Panc1 (cell line): ENCODE measurements around the gene CHST11. TPM values are rescaled to one million over a fixed set of nuclear protein-coding genes. Genes with fewer than 3 reads are reported as not detected.

Experiments
- ATAC-seq: fragments of 200-7000 bp; cut with Tn5 transposase; 2 replicates; pipeline ENCODE4 v1.9.1; 2020; ENCODE audit warnings: mild to moderate bottlenecking, moderate library complexity
- BruUV-seq: library from RNA; stranded (reverse); fragments of 400-500 nt; replicated peaks from 2 replicates; lab custom pipeline; 2021; lab: Mats Ljungman, UMichigan
- CTCF ChIA-PET: fragments of 300-600 bp; sonication (Branson Sonifier 250); formaldehyde crosslinking; loops from one replicate; lab custom pipeline; 2022; ENCODE audit warnings: antibody characterized with exemption; lab: Charles Lee
- POLR2A ChIA-PET: fragments of 300-600 bp; sonication (Branson Sonifier 250); formaldehyde crosslinking; loops from one replicate; lab custom pipeline; 2022; ENCODE audit warnings: antibody characterized with exemption; lab: Charles Lee
- DNase-seq: peaks from one replicate; pipeline ENCODE4 v3.0.0-alpha.2; 2010; ENCODE audit warnings: low read depth, low spot score
- H3K27ac ChIP-seq: 2 replicates; pipeline ENCODE4 v1.5.1; 2011; ENCODE audit warnings: mild to moderate bottlenecking, low read length, inconsistent platforms
- H3K27me3 ChIP-seq: fragments of 200-500 bp; sonication (Bioruptor generic); 2 replicates; pipeline ENCODE4 v1.6.0; 2014; ENCODE audit warnings: low read length, inconsistent platforms; ENCODE audit not compliant: control insufficient read depth, insufficient read depth
- H3K36me3 ChIP-seq: fragments of 200-500 bp; sonication (Bioruptor generic); 2 replicates; pipeline ENCODE4 v1.5.1; 2014; ENCODE audit warnings: inconsistent platforms, mild to moderate bottlenecking, low read length, moderate library complexity; ENCODE audit not compliant: control insufficient read depth, insufficient read depth
- H3K4me1 ChIP-seq: 2 replicates; pipeline ENCODE4 v1.5.1; 2011; ENCODE audit warnings: inconsistent platforms, mild to moderate bottlenecking, low read length, moderate library complexity; ENCODE audit not compliant: control insufficient read depth, insufficient read depth
- H3K4me3 ChIP-seq, 2 experiments: 2 replicates each; pipeline ENCODE4 v1.5.1; 2011 to 2012; ENCODE audit warnings: low read depth in 2 of 2, low read length in 2 of 2, mild to moderate bottlenecking in 2 of 2, inconsistent platforms in 1 of 2, moderate library complexity in 1 of 2
- H3K9me3 ChIP-seq: fragments of 200-500 bp; sonication (Bioruptor generic); 2 replicates; pipeline ENCODE4 v1.5.1; 2014; ENCODE audit warnings: low read depth, mild to moderate bottlenecking, inconsistent platforms, low read length, moderate library complexity; ENCODE audit not compliant: control insufficient read depth, insufficient read depth
- POLR2AphosphoS5 ChIP-seq: IDR thresholded peaks from 2 replicates; pipeline ENCODE4 v1.6.1; 2012; ENCODE audit warnings: mild to moderate bottlenecking, low read depth, low read length, moderate library complexity
- SIN3A ChIP-seq: IDR thresholded peaks from 2 replicates; pipeline ENCODE4 v1.6.1; 2012; ENCODE audit warnings: low read depth, mild to moderate bottlenecking, low read length, moderate library complexity, borderline replicate concordance; ENCODE audit not compliant: insufficient read depth
- TCF7L2 ChIP-seq: IDR thresholded peaks from 2 replicates; pipeline ENCODE4 v1.6.1; 2011; ENCODE audit warnings: mild to moderate bottlenecking, low read depth, low read length, inconsistent platforms
- in situ Hi-C: cut with HindIII; loops from 2 replicates; pipeline ENCODE4 v1.10.0; 2016; ENCODE audit warnings: low sequenced_read_pairs, low pct_unique_long_range_greater_than_20kb
- intact Hi-C: fragments of 100-400 bp; cut with micrococcal nuclease; formaldehyde crosslinking; loops from one replicate; pipeline ENCODE4 v1.10.0; 2022; ENCODE audit not compliant: unreplicated experiment
- total RNA-seq: library from RNA; stranded (reverse); gene quantifications from one replicate; pipeline ENCODE4 v1.2.1, GENCODE V29; 2021; ENCODE audit not compliant: unreplicated experiment
- TF ChIP-seq, protein P1 (sequence below), 2 experiments: IDR thresholded peaks; 2 replicates each; pipeline ENCODE4 v1.6.1; 2011 to 2012; ENCODE audit warnings: low read depth in 2 of 2, control low read depth in 1 of 2, low read length in 1 of 2, mild to moderate bottlenecking in 1 of 2, moderate library complexity in 1 of 2; ENCODE audit not compliant: insufficient read depth in 1 of 2
- TF ChIP-seq, protein P2 (sequence below): fragments of 450-650 bp; IDR thresholded peaks from 2 replicates; pipeline ENCODE4 v1.5.1; 2017; ENCODE audit warnings: mild to moderate bottlenecking

The CHST11 gene
- total RNA-seq, 1 experiment from 2014 or later, result 11.4 TPM

DNA sequence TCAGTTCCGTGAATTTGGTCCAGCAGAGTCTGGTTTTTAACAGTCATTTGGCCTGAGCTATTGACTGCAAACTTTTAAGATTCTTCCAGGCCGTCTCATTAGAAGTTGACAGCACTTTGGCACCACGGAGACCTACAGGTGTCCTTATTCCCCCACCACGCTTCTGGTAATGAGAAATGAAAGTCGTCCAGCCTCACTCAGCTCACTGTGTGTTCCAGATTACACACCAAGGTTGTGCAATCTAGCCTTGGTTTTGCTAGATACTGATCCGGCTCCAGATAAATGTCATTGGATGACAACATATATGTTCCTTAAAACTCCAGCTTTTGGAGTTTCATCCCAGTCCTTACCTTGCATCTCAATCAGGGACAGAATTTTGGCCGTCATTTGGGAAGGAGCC is 210.4 kb downstream of the CHST11 start:
- Histone ChIP-seq H3K27ac (no peak overlapping the region), H3K9me3 (no peaks in the 10 kb centered on the region), H3K27me3 (no peaks in the 10 kb centered on the region), H3K4me1 (peaks cover 14% of the 10 kb centered on the region), H3K4me3 (no peak overlapping the region), H3K36me3 (no peaks in the 10 kb centered on the region)
- ATAC-seq (no peak), DNase-seq (no peak)
- ChIA-PET CTCF (interaction anchor here (0.7 kb wide), 1 partner anchor 210 kb away, joined by 8 read pairs; no protein-coding TSS in a partner anchor), POLR2A (no interaction called here)
- TF ChIP-seq, protein P1, sequence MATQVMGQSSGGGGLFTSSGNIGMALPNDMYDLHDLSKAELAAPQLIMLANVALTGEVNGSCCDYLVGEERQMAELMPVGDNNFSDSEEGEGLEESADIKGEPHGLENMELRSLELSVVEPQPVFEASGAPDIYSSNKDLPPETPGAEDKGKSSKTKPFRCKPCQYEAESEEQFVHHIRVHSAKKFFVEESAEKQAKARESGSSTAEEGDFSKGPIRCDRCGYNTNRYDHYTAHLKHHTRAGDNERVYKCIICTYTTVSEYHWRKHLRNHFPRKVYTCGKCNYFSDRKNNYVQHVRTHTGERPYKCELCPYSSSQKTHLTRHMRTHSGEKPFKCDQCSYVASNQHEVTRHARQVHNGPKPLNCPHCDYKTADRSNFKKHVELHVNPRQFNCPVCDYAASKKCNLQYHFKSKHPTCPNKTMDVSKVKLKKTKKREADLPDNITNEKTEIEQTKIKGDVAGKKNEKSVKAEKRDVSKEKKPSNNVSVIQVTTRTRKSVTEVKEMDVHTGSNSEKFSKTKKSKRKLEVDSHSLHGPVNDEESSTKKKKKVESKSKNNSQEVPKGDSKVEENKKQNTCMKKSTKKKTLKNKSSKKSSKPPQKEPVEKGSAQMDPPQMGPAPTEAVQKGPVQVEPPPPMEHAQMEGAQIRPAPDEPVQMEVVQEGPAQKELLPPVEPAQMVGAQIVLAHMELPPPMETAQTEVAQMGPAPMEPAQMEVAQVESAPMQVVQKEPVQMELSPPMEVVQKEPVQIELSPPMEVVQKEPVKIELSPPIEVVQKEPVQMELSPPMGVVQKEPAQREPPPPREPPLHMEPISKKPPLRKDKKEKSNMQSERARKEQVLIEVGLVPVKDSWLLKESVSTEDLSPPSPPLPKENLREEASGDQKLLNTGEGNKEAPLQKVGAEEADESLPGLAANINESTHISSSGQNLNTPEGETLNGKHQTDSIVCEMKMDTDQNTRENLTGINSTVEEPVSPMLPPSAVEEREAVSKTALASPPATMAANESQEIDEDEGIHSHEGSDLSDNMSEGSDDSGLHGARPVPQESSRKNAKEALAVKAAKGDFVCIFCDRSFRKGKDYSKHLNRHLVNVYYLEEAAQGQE (IDR thresholded peaks at IDR 0.05; ENCODE audit: insufficient read depth in 1 of 2, low read depth in 2 of 2, low read length in 1 of 2), result no peak
- TF ChIP-seq SIN3A, result no peak
- TF ChIP-seq POLR2AphosphoS5, result no peak
- no peak for TF ChIP-seq TCF7L2
- TF ChIP-seq, protein P2, sequence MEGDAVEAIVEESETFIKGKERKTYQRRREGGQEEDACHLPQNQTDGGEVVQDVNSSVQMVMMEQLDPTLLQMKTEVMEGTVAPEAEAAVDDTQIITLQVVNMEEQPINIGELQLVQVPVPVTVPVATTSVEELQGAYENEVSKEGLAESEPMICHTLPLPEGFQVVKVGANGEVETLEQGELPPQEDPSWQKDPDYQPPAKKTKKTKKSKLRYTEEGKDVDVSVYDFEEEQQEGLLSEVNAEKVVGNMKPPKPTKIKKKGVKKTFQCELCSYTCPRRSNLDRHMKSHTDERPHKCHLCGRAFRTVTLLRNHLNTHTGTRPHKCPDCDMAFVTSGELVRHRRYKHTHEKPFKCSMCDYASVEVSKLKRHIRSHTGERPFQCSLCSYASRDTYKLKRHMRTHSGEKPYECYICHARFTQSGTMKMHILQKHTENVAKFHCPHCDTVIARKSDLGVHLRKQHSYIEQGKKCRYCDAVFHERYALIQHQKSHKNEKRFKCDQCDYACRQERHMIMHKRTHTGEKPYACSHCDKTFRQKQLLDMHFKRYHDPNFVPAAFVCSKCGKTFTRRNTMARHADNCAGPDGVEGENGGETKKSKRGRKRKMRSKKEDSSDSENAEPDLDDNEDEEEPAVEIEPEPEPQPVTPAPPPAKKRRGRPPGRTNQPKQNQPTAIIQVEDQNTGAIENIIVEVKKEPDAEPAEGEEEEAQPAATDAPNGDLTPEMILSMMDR, result no peak
- in situ Hi-C loops, result no loop called here
- intact Hi-C loops, result no loop called here
- no TSS peak for BruUV-seq

DNA sequence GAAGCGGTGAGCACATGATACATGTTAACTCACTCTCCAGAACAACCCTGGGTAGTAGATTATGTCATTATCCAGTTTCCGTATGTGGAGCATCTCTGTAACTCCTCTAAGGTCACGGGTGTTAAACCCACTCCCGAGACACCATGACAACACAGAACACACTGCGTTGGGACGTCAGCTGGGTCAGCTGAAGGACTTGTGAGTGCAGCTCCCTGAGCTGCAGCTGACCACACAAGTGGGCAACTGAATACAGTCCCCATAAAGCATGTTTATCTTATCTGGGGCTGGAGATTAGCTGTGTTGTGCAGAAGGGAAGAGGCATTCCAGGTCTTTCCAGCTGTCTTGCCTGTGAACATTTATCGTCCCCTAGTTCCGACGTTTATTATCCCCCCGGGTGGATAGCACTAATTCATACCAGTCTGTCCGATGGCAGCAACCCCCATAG is 211.5 kb downstream of the CHST11 start:
- DNase-seq (no peak), ATAC-seq (no peak)
- Histone ChIP-seq H3K36me3 (no peaks in the 10 kb centered on the region), H3K4me3 (no peak overlapping the region), H3K9me3 (no peaks in the 10 kb centered on the region), H3K4me1 (peaks cover 18% of the 10 kb centered on the region), H3K27ac (no peak overlapping the region), H3K27me3 (no peaks in the 10 kb centered on the region)
- ChIA-PET CTCF (no interaction called here), POLR2A (no interaction called here)
- BruUV-seq, result no TSS peak
- intact Hi-C loops, result no loop called here
- in situ Hi-C loops, result no loop called here
- TF ChIP-seq SIN3A (no peak), TCF7L2 (no peak), POLR2AphosphoS5 (no peak)
- TF ChIP-seq, protein P1 (IDR thresholded peaks at IDR 0.05; ENCODE audit: insufficient read depth in 1 of 2, low read depth in 2 of 2, low read length in 1 of 2), result no peak
- TF ChIP-seq, protein P2, result no peak
